Measurements from ENCODE around the gene CAPG.

CAPG gene

DNA sequence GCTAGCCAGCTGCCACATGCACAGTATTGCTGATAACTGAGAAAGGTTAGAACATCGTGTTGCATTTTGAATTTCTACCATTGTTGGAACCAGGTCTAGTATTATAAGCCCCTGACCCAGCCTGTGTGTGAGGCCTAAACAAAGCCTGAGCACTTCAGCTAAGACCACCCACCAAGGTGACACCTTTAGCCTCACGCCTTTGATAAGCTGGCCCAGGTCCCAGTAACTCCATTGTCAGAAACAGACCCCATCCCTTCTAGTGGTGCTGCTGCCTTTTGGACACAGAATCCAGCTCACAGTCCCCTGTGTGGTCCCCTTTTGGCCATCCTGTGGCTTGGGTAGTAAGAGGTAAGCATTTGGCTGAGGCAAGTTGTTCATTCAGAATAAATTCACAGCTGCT, 54.0 kb downstream of the CAPG start:
- H3K4me3 ChIP-seq (replicated peaks in 1 of 2; ENCODE audit: low read depth in 2 of 2, low read length in 2 of 2), result no peak overlapping the region
- TF ChIP-seq, protein P1, sequence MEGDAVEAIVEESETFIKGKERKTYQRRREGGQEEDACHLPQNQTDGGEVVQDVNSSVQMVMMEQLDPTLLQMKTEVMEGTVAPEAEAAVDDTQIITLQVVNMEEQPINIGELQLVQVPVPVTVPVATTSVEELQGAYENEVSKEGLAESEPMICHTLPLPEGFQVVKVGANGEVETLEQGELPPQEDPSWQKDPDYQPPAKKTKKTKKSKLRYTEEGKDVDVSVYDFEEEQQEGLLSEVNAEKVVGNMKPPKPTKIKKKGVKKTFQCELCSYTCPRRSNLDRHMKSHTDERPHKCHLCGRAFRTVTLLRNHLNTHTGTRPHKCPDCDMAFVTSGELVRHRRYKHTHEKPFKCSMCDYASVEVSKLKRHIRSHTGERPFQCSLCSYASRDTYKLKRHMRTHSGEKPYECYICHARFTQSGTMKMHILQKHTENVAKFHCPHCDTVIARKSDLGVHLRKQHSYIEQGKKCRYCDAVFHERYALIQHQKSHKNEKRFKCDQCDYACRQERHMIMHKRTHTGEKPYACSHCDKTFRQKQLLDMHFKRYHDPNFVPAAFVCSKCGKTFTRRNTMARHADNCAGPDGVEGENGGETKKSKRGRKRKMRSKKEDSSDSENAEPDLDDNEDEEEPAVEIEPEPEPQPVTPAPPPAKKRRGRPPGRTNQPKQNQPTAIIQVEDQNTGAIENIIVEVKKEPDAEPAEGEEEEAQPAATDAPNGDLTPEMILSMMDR (IDR thresholded peaks at IDR 0.05; ENCODE audit: low read depth, low read length), result no peak

DNA sequence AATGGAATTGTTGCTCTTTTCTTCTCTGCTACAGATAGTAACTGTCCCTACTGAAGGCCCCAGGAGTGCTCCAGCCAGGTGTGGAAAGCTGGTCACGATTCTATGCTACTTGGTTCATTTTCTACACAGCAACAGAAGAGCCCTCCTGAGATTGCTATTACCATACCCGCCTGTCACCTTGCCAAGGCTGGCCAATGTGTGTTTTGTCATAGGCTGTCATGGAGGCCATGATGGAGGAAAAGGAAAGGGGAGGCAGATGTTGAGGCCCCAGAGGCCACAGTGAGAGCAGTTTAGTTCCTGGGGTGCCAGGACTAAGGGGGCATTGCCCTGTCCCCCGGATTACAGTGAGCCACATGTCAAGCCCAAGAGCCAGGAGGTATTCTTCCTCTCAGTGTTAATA, 54.6 kb downstream of the CAPG start:
- TF ChIP-seq, protein P1 (IDR thresholded peaks at IDR 0.05; ENCODE audit: low read depth, low read length), result no peak
- DNase-seq (ENCODE audit: low read depth in 2 of 2), result peak; percentile 16 to 21
- peak overlapping the region; percentile 73 to 74 for H3K4me3 ChIP-seq (replicated peaks in 1 of 2; ENCODE audit: low read depth in 2 of 2, low read length in 2 of 2)

More for the DNA sequence above, 54.0 kb downstream of the CAPG start:
- no peak for DNase-seq (ENCODE audit: low read depth in 2 of 2)

DNA sequence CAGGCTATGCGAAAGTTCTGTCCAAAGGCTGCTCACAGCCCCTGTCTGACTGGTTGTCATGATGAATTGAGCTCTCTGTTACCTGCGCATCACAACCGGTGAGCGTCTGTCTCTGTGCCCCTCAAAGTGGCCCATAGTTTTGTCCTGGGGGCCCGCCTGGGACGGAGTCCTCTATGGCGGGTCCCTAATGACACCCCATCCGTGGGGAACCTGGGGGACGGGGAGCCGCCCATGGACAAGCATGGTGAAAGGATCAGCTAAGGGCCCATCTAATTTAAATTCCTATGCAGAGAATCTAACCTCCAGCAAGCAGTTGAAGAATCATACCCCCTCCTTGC, 55.1 kb downstream of the CAPG start:
- DNase-seq (ENCODE audit: low read depth in 2 of 2), result peak in 1 of 2 donors; percentile 19
- H3K4me3 ChIP-seq (replicated peaks in 1 of 2; ENCODE audit: low read depth in 2 of 2, low read length in 2 of 2), result peak overlapping the region; percentile 73 to 74
- TF ChIP-seq, protein P1 (IDR thresholded peaks at IDR 0.05; ENCODE audit: low read depth, low read length), result no peak

DNA sequence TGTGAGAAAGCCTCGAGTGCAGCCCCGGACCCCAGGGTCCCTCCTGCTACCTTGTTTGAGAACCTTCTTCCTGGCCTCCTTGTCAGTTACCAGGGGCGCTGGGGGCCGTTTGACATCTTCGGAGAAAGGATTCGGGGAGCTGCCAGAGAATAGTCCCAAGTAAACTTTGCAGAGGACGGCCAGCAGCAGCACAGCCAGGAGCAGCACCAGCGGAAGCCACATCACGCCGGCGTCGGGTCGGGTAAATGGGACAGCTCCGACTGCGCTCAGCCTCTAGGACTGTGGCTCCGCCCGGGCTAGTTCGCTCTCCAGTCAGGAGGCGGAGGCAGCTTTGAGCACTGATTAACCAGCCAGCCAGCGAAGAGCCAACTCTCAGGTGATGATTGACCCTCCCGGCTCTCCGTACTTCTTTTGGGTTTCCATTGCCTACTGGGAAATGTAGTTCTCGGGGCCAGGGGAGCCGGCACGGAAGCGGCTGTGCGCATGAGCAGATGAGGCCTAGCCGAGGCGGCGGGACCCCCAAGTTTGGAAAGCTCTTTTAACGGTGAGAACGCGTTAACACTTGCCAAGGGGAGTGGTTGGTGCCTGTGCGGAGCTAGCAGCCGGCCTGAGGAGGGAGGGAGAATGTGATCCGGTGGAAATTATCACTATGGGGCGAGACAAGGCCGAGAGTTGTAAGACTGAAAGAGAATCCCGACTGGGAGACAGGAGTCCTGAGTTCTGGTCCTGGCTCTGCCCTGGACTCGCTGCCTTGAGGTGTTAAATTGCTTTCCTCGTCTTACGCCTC, 55.7 kb downstream of the CAPG start, which contains the start of the genes ELMOD3 and RETSAT:
Gene ELMOD3 (plus strand): TSS at position 484 of the 787 bp plus-strand sequence. CDS start 2,430 bp downstream, outside the sequence.
Gene RETSAT (minus strand): TSS at position 243 of the 787 bp plus-strand sequence. CDS start 21 bp downstream, at position 222.
- TF ChIP-seq, protein P1 (IDR thresholded peaks at IDR 0.05; ENCODE audit: low read depth, low read length), result no peak
- H3K4me3 ChIP-seq (replicated peaks in 1 of 2; ENCODE audit: low read depth in 2 of 2, low read length in 2 of 2), result peak within 1 kb of the TSS; percentile 73 to 74
- DNase-seq (ENCODE audit: low read depth in 2 of 2), result peak; percentile 99 to 100

DNA sequence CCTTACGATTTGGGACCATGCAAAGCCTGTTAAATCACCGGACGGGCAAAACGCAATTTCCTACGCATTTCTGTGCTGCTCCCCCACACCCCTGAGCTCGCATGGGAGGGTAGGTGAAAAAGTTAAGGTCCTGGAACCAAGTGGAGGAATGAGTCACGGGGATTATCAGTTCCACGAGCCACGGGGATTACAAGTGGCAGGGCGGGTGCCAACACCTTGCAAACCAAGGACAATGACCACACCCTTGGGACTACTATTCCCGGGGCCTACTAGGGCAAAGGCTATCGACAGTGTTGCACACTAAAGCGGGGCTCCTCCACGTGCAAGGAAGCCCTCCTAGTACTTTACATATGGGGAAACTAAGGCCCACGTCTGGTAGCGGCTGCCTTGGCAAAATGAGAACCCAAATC, 56.3 kb downstream of the CAPG start:
- H3K4me3 ChIP-seq (replicated peaks in 1 of 2; ENCODE audit: low read depth in 2 of 2, low read length in 2 of 2), result peak overlapping the region; percentile 72 to 73
- DNase-seq (ENCODE audit: low read depth in 2 of 2), result peak; percentile 29 to 31
- TF ChIP-seq, protein P1 (IDR thresholded peaks at IDR 0.05; ENCODE audit: low read depth, low read length), result no peak

DNA sequence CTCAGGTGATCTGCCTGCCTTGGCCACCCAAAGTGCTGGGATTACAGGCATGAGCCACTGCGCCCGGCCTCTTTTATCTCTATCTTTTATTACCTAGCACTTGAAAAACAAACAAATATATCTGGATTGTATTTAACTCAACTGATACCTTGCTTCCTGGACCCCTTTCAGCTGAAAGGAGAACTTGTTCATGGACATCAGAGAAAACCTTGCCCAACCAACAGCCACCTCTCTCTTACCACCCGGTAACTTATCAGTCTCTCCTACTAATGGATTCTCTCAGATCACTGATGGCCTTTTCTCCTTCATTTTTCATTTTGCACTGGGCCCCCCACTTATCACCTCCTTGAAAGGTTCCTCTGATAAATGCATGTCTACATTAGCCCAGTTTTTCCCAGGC, 62.6 kb downstream of the CAPG start:
- no peak for DNase-seq (ENCODE audit: low read depth in 2 of 2)
- TF ChIP-seq, protein P1 (IDR thresholded peaks at IDR 0.05; ENCODE audit: low read depth, low read length), result no peak
- H3K4me3 ChIP-seq (replicated peaks in 1 of 2; ENCODE audit: low read depth in 2 of 2, low read length in 2 of 2), result no peak overlapping the region
